Central memory CD4-positive, alpha-beta T cell (primary cell): ENCODE measurements around the gene TASOR2.

Experiments
- DNase-seq: peaks from one replicate; pipeline ENCODE4 v3.0.0; 2022
- total RNA-seq, 3 experiments: gene quantifications; one replicate each; lab custom pipeline; 2026; lab: John Stamatoyannopoulos, UW

The TASOR2 gene, protein sequence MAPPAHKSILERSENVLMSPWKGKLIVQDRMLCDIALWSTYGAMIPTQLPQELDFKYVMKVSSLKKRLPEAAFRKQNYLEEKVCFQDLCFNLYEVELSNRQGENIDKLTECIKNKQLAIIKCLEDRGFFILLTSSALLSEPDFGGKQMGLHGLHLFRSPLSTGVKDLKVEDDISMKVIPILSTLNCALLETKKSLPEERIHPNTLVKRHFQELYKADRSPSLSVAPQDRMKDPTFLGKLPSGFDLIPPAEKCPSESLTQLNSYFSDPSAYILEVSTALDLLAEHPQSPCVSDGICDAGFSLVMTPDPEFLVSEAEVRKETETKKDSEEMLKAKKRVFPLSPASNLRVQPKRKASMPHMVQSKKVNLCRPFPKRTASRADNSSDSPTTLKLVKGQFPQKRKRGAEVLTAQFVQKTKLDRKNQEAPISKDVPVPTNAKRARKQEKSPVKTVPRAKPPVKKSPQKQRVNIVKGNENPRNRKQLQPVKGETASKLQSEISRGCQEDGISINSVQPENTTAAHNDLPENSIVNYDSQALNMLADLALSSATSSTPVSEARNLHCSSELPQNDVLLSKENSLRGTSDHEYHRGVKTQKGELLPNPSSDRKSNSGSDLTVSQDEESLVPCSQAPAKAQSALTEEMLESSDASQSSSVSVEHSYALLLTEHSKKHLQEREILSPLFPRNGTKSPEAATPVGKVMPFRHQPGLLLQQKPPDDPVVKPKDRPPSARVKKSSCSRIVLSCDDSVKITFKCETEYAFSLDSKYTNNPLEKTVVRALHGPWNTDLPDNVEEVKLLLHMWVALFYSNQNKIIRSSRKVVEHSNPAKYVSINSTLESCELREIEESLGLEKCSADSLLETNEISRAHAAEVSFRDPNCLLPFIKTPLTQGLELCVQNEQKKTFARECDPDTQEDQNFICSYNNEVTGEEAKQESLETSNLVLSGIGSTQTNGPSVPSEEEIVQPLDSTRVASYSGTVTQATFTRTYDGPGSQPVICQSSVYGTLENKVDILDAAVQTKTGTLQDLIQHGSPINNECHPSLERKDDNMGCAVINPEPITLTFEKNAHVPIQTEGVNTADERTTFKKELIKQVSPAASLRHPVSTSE (N-terminal part only)
- 172 to 295 (median 175) reads per million in 3 experiments for total RNA-seq

DNA sequence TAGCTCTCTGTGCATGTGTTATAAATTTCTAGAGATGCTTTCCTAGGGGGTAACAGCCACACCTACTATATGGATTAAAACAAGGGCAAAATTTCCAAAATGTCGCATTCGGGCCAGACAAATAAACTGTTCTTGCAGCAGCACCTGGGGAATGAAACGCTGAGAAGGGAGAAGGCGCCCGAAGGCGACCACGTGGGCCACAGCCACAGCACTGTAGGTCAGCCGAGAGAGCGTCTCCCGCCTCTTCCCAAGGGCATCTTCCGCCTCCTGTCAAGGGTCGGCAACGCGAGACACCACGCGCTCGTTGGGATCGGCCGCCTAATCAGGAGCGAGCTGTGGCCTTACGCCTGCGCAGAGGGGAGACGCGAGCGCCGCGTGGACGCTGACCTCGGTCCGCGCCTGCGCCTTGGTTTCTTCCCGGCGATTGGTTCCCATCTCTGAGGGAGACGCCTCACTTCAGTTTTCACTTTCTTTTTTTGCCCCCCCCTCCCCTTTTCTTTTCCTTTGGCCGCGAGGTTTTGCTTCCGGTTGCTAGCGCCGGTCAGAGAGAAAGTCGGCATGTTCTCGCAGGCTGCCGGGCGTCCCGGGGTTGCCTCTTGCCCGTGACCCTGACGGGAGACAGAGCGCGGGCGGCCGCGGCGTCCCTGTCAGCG is at the start of gene TASOR2:
Gene TASOR2, plus strand, starts transcription at position 521 of the 653 bp plus-strand sequence. CDS start 35,805 bp downstream, outside the sequence.
- DNase-seq: peak; percentile 92

DNA sequence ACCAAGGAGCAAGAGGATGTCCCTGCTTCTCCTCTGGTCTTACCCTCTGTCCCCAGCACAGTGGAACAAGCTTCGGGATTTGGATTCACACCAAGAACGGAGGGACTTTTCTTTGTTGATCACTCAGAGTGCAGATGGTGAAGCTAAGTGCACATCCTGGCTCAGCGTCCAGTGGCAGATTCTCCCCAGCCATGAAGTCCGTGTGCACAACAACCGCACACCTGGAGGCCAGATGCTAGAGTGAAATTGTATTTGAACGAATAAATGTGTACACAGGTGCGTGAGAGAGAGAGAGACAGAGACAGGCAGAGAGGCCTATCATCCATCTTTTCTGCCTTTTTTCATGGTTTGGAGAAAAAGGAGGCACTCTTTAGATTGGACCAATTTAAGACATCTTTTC is 49.7 kb upstream of the TASOR2 start:
- no peak for DNase-seq

DNA sequence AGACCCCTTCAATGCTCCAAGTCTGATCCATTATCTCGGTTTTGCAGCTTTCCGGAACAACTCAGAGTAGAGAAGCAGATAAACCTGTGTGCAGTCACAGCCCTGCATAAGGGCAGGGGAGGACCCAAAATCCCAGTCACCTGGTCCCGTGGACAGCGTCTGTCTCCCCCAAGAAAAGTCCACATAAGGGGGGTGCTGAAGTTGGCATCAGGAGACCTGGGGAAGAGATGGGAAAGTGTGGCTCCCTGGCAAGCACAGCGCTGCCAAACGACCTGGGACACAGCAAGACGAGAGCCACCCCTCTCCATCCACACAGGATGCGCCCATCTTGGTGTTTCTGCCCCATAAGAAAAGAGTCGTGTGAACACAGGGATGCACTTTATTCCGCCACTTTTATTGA is 46.1 kb upstream of the TASOR2 start:
- DNase-seq: no peak

DNA sequence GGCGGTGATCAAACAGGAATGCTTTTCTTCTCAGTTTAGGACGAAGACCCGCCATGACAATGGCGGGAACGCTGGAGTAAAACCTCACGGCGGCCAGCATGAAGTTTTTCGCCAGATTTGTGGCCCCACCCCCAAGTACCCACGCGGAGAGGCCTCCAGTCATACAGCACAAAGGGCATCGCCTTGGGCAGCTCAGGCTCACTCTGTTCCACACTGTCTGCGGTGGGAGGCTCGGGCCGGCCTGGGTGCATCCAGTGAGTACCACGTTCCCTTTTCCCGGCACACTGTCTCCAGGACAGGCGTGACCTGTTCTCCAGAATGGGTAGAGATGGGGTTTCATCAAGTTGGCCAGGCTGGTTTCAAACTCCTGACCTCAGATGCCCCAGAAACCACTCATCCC is 45.6 kb upstream of the TASOR2 start:
- no peak for DNase-seq

DNA sequence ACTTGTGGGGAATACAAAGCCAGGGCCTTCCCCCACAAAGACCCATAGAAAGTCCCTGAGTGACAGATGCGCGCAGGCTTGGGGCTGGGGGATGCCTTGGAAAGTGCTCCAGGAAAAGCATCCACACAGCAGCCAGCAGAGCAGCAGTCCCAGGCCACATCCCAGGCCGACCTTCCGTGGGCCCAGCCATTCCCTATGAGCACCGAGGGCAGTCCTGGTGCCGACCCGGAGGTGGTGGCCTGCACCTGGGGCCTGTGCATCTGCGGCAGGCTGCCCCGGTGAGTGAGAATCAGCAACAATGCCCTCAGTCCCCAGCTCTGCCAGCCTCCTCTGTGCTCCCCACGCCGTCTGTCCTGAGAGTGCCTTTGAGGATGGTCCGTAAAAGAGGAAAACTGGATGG is 44.6 kb upstream of the TASOR2 start:
- no peak for DNase-seq

DNA sequence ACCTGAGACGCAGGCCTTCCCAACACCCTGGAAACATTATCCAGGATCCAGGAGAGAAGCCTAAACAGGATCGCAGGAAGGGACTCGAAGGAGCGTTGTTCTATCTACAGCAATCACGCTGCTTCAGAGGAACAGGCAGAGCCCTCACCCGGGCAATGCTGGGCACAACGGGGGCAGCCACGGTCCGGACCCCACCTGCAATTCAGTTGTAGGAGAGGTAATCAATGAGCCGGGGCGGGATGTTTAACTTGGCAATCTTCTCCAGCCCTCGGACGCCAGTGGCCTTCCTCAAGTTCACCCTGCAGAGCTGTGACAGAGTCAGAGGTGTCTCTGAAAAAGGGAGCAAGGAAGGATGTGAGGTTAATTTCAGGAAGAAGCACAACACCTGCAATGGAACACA is 44.1 kb upstream of the TASOR2 start:
- no peak for DNase-seq

DNA sequence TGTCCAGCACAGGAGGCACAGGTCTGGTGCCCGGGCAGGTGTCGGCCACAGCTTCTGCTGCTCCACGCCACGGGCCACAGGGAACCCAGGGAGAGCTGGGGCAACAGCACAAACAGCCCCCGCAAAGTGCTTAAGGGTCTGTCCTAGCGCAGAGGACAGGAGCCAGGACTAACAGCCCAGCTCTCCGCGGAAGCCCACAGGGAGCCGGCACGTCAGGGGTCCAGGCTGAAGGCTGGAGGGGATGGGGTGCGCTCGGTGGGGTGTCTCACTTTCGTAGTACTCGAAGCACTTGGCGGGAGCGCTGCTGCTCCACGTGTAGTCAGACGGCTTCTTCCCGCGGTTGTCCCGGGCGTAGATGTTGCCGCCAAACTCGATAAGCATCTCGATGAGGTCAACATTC is 43.1 kb upstream of the TASOR2 start:
- DNase-seq: no peak

DNA sequence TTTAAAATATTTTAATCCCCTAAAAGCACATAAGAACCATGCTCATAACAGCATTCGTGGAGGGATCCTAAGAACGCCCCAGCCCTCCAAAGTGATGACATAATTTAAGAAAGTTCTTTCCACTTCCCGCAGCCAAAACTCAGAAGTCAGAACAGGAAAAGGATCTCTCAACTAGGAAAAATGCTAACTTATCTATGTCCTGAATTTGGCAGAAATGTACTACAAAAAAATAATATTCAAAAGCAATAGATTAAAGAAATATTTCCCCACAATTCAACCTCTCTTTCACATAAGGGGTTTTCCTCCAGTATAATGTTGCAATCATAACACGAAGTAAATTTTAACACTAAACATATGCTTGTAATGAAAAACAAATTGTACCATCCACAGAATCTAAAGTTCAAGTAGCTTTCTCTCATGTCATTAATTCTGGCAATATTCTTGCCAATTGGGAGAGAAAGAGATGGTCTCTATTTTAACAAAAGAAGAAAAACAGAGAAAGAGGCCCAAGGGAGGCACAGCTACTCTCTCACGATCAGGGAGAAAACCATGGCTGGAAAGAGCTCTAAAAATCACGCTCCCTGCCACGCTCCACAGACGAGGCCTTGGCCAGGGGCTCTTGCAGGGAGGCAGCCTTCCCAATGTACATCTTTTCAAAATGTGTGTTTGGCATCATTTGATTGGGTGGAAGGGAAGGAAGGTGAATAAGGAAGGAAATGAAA is 41.1 kb upstream of the TASOR2 start:
- no peak for DNase-seq

DNA sequence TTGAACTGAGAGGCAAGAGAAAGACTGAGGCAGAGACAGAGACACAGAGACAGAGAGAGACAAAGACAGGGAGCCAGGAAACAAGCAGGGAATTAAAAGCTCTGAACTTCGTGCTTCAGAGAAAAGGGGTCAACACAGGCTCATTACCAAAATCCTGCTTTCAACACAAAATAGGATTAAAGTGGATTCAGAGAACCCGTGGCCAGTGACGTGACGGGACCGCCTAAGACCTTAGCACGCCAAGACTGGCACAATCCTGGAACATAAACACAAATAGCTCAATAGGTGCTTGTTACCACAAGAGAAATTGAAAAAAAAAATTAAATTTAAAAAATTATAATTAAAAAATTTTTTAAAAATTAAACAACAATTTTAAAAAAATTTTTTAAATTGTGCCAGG is 39.7 kb upstream of the TASOR2 start:
- DNase-seq: no peak

DNA sequence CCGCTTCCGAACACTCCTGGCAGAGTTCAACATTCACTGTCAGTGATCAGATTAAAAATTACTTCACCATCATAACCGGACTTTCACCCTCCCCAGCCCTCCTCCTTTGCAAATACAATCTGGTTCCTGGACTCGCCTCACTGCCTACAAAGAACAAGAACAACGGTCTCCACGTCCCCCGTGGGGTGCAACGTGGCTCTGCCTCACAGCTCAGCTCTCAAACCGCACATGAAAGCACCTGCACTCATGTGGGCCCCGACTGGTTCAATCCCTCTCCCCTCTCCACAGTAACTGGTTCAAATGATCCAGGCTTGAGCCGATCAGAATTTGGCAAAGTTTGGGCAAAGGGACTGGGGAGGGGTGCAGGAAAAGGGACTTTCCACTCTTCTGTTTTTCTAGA is 39.3 kb upstream of the TASOR2 start:
- DNase-seq: no peak

DNA sequence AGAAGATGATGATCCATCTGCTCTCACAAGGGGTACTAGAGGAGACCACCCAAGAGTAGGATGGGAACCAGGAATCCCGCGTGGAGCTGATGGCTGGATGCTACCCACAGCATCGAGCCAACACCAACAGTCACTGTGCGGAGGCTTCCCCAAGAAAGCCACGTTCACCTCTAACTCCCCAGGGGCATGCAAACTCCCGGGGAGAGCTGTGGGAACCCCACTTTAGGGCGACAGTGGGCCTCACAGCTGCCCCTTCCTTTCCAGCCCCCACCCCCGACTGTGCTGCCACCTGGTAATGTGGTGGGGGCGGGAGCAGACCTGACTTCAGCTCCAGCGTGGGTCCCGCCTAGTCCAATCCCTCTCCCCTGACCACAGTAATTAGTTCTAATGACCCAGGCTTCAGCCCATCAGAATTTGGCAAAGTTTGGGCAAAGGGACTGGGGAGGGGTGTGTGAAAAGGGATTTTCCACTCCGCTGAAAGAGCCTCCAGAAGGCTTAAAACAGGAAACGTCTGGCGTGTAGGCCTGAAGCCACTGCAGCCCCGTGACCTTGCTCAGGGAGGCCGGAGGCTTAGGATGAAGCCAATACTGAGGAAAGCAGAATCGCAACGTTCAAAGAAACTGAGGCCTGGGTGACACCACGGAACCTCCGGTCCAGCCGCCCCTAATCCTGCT is 38.6 kb upstream of the TASOR2 start:
- DNase-seq: no peak

DNA sequence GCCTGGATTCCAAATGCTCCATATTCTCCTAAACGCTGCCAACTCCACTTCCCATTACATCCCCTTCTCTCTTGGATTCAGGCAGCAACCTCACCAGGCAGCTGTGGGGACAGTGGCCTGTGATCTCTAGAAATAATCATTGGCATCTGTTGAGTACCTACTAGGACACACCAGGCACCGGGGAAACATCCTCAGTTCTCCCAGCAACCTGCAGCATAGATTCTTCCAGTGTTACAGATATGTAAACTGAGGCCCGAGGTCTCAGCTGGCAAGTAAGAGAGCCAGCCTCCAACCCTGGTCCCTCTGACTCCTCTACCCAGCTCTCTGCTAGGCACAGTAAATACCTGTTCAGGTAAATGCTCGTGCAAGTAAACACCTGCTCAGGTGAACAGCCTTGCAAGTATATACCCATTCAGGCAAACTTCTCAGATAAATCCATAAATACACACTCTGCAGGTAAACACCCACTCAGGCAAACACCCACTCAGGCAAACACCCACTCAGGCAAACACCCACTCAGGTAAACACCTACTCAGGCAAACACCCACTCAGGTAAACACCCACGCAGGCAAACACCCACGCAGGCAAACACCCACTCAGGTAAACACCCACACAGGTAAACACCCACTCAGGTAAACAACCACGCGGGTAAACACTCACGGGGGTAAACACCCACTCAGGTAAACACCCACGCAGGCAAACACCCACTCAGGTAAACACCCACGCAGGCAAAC is 37.0 kb upstream of the TASOR2 start:
- DNase-seq: no peak

DNA sequence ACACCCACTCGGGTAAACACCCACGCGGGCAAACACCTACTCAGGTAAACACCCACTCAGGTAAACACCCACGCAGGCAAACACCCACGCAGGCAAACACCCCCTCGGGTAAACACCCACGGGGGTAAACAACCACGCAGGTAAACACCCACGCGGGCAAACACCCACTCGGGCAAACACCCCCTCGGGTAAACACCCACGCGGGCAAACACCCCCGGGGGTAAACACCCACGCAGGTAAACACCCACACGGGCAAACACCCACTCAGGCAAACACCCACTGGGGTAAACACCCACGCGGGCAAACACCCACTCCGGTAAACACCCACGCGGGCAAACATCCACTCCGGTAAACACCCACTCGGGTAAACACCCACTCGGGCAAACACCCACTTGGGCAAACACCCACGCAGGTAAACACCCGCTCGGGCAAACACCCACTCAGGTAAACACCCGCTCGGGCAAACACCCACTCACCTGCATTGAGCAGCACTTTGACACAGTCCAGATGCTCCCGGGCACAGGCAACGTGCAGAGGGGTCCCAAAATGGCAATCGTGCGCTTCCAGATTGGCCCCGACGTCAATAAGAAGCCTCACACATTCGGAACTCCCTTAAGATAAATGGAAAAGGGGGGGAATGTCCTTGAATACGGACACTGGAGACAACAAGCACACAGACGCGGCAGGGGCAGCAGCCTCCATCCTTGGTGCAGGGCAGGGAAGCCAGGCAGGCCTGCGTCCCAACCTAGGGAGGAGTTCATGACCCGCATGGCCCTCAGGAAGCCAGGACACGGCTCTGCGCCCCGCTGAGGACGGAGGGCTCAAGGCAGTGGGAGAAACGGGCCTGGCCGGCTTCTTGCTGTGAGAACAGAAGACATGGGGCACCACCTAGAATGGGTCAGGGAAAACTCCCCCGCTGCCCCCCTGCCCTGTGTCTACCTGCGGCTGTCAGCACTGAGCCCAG is 35.9 kb upstream of the TASOR2 start:
- no peak for DNase-seq

DNA sequence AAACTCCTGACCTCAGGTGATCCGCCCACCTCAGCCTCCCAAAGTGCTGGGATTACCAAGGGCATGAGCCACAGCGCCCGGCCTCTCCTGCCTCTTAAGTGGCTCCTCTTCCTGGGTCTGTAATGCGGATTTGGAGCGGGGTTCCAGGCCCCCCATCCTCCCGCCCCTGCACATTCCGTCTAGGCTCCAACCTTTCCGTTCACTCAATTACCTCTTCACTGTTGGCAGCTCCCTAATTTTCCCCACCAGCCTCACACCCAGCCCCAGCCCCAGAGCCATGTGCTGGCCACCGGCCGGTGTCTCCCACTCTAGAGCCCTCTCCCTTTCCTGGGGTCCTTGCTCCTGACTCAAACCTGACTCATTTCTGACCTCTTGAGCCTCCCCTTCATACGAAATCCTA is 34.9 kb upstream of the TASOR2 start:
- no peak for DNase-seq

DNA sequence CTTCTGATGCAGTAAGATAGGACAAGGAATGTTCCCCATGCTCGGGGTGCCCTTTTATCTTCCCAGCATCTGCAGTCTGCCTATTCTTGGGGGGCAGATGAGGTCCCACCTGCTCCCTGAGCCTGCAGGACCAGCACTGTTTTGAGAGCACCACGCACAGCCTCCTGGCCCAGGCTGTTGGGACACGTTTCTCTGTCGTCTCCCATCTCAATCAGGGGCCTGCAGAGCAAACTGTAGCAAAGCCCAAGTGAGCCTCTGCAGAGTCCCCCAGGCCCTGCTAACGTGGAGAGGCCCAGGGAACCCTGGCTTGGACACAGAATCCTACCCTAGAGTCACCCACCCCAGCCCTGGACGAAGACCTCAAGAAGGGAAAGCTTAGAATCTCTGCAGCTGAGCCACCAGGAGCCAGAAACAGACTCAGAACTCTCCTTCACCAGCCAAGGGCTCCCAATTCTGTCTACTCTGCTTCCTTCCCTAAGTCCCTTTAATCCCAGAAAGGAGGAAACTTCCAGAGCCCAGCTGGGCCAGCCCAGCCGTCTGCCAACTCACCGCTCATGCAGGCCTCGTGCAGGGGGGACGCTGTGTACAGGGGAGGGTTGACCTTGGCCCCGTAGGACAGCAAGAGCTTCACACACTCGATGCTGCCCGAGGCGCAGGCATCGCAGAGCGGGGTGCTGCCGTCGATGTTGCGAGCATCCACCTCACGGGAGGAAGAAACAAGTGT is 33.8 kb upstream of the TASOR2 start:
- no peak for DNase-seq

DNA sequence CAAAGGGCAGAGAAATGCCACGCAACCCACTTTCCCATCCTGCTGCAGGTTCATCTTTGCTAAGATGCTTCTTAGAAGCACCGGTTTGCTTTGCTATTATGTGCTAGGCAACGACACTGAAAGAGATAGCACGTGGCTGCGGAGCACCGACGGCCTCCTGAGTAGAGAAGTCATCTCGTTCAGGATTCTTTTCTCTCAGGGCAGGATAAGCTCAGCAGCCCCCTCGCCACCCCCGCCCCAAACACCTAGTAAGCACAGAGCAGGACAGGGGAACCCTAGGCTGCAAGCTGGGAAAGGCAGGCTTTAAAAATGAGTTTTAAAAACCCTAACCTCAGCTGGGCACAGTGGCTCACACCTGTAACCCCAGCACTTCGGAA is 33.3 kb upstream of the TASOR2 start:
- DNase-seq: no peak

DNA sequence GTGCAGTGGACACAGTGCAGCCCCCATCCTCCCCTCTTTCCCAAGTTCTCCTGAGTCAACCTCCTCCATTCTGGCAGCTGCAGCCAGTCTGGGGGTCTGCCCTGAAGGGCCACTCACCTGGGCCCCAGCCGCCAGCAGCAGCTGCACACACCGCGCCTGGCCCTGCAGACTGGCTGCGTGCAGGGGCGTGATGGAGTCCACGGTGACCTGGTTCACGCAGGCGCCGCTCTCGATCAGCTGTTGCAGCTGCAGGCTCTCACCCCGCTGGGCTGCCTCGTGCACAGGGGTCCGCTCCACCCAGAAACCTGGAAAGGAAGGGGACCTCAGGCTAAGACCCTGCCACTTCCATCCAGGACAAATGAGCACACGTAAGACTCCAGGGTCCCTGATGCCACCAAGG is 31.9 kb upstream of the TASOR2 start:
- DNase-seq: no peak

DNA sequence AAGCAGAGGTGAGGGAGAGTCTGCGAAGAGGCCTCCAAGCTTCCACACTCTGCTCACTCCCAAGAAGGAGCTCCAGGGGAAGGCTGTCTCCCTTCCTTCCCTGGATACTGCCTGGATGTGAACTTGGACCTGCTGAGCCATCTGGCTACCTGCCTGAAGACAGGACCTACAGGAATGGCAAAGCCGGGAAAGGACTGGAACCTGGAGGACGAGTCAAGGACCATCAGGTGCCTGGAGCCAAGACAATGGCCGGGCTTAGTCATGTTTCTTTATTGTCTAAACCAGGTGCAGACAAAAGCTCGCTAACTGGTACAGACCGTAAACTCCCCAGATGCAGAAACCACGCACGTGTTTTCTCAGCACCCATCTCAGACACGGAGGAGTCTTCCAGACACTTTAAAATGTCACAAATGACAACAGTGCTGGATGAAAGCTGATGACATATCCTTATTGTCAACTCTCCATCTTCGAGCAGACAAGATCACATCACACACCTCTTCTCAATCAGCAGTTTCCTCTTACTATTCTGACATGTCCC is 30.4 kb upstream of the TASOR2 start:
- DNase-seq: no peak

DNA sequence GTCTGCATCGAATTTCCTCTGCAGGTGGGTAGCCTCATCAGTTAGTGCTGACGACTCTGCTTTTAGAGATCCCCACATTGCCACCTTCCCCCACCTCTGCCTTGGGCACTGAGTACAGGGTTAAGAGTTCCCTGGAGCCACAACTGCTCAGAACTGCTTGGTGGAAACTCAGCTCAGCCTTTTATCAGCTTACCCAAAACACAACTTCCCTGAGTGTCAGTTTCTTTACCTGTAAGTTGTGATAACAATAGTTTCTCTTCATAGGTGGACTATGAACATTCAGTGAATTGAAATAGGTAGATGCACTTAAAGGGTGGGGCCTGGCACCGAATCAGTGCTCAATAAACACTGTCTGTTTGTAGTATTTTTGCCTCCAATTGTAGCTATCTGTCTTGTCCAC is 29.5 kb upstream of the TASOR2 start:
- DNase-seq: no peak
